ENCODE measurements around the gene OLFML2A. TPM values are rescaled to one million over a fixed set of nuclear protein-coding genes. Genes with fewer than 3 reads are reported as not detected.
A peak's percentile ranks its signal among the peaks of the same experiment; 100 is the strongest.

Gene OLFML2A
- total RNA-seq, 1 experiment from 2014 or later, result 6.7 TPM

DNA sequence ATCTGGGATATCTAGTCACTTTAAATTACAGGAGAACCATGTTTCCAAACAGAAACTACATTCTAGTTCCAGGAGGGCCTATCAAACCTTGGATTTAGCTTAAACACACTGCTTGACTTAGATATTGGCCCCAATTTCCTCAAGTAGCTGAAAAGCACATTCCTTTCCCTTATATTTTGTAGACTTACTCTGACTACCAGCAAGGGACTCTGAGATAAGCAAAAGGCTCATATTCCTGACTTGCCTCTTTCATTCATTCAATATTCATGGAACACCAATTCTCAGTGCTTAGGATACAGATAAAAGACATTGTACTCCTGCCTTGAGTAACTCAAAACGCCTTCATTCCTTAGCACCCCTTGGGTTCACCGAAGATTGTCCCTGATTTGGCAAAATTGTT is 17.6 kb upstream of the OLFML2A start:
- H3K27me3 Mint-ChIP-seq (ENCODE audit: low read depth), result no peaks in the 10 kb centered on the region
- ChIA-PET POLR2A (interaction anchor here (1.4 kb wide), 1 partner anchor 11 kb away, joined by 3 read pairs; no protein-coding TSS in a partner anchor), CTCF (interaction anchor here (0.8 to 3.8 kb wide), 6 partner anchors 13 to 142 kb away, joined by 3 to 12 read pairs (median 5); partner anchors contain the start of gene OLFML2A)
- no peaks in the 10 kb centered on the region for H3K36me3 Mint-ChIP-seq
- peaks cover 95% of the 10 kb centered on the region for H3K4me1 Mint-ChIP-seq
- H3K9me3 Mint-ChIP-seq, result no peaks in the 10 kb centered on the region
- DNase-seq (ENCODE audit: low spot score) (no peak), ATAC-seq (no peak)
- TF ChIP-seq, protein P1, sequence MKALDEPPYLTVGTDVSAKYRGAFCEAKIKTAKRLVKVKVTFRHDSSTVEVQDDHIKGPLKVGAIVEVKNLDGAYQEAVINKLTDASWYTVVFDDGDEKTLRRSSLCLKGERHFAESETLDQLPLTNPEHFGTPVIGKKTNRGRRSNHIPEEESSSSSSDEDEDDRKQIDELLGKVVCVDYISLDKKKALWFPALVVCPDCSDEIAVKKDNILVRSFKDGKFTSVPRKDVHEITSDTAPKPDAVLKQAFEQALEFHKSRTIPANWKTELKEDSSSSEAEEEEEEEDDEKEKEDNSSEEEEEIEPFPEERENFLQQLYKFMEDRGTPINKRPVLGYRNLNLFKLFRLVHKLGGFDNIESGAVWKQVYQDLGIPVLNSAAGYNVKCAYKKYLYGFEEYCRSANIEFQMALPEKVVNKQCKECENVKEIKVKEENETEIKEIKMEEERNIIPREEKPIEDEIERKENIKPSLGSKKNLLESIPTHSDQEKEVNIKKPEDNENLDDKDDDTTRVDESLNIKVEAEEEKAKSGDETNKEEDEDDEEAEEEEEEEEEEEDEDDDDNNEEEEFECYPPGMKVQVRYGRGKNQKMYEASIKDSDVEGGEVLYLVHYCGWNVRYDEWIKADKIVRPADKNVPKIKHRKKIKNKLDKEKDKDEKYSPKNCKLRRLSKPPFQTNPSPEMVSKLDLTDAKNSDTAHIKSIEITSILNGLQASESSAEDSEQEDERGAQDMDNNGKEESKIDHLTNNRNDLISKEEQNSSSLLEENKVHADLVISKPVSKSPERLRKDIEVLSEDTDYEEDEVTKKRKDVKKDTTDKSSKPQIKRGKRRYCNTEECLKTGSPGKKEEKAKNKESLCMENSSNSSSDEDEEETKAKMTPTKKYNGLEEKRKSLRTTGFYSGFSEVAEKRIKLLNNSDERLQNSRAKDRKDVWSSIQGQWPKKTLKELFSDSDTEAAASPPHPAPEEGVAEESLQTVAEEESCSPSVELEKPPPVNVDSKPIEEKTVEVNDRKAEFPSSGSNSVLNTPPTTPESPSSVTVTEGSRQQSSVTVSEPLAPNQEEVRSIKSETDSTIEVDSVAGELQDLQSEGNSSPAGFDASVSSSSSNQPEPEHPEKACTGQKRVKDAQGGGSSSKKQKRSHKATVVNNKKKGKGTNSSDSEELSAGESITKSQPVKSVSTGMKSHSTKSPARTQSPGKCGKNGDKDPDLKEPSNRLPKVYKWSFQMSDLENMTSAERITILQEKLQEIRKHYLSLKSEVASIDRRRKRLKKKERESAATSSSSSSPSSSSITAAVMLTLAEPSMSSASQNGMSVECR (CRISPR knock-in tag; IDR thresholded peaks at IDR 0.05; ENCODE audit: borderline replicate concordance), result no peak
- TF ChIP-seq, protein P2, sequence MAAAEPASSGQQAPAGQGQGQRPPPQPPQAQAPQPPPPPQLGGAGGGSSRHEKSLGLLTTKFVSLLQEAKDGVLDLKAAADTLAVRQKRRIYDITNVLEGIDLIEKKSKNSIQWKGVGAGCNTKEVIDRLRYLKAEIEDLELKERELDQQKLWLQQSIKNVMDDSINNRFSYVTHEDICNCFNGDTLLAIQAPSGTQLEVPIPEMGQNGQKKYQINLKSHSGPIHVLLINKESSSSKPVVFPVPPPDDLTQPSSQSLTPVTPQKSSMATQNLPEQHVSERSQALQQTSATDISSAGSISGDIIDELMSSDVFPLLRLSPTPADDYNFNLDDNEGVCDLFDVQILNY (CRISPR knock-in tag; IDR thresholded peaks at IDR 0.05), result no peak
- no peak for TF ChIP-seq ZNF232 (CRISPR knock-in tag; IDR thresholded peaks at IDR 0.05)
- TF ChIP-seq ZNF317 (CRISPR knock-in tag; IDR thresholded peaks at IDR 0.05; ENCODE audit: borderline replicate concordance, low read depth), result no peak
- H3K4me3 Mint-ChIP-seq, result peak overlapping the region; percentile 65
- peak overlapping the region; percentile 98 for H3K27ac Mint-ChIP-seq

DNA sequence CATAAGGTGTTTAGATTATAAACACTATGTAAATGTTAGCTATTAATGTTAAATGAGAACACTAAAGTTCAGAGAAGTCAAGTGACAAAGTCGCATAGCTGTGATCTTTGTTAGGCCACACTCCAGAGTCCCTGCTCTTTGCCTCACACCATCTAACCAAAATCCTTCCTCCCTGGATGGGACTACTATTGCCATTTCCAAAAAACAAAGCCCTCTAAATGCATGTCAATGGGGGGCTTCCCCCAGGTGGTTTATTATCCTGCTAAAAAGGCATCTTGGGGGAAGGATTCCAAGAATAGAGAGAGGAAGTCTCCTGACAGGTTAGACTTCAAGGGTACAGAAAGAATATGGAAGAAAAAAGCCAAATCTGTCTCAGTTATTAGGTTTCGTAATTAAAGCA is 16.2 kb upstream of the OLFML2A start:
- Mint-ChIP-seq H3K4me1 (peaks cover 97% of the 10 kb centered on the region), H3K4me3 (peak overlapping the region; percentile 57), H3K36me3 (no peaks in the 10 kb centered on the region), H3K27ac (peak overlapping the region; percentile 97), H3K9me3 (no peaks in the 10 kb centered on the region), H3K27me3 (ENCODE audit: low read depth) (no peaks in the 10 kb centered on the region)
- ChIA-PET POLR2A (interaction anchor here (0.7 to 1.2 kb wide), 3 partner anchors 10 to 90 kb away, joined by 3 read pairs; partner anchors contain the start of gene NR6A1), CTCF (interaction anchor here (0.7 to 2.0 kb wide), 7 partner anchors 9 to 281 kb away, joined by 3 to 11 read pairs (median 4); partner anchors contain the start of gene OLFML2A)
- TF ChIP-seq SP1 (CRISPR knock-in tag; conservative IDR thresholded peaks at IDR 0.05) (peak; percentile 48; the same call in 1 of the 2 replicates), ZNF423 (CRISPR knock-in tag; IDR thresholded peaks at IDR 0.05) (peak; percentile 74; the same call in 1 of the 2 replicates)
- TF ChIP-seq, protein P3, sequence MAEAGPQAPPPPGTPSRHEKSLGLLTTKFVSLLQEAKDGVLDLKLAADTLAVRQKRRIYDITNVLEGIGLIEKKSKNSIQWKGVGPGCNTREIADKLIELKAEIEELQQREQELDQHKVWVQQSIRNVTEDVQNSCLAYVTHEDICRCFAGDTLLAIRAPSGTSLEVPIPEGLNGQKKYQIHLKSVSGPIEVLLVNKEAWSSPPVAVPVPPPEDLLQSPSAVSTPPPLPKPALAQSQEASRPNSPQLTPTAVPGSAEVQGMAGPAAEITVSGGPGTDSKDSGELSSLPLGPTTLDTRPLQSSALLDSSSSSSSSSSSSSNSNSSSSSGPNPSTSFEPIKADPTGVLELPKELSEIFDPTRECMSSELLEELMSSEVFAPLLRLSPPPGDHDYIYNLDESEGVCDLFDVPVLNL (CRISPR knock-in tag; IDR thresholded peaks at IDR 0.05; ENCODE audit: borderline replicate concordance, low read depth), result no peak
- TF ChIP-seq, protein P4, sequence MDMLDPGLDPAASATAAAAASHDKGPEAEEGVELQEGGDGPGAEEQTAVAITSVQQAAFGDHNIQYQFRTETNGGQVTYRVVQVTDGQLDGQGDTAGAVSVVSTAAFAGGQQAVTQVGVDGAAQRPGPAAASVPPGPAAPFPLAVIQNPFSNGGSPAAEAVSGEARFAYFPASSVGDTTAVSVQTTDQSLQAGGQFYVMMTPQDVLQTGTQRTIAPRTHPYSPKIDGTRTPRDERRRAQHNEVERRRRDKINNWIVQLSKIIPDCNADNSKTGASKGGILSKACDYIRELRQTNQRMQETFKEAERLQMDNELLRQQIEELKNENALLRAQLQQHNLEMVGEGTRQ (CRISPR knock-in tag; IDR thresholded peaks at IDR 0.05), result 0 out of 2 replicates have a peak, but pooled peaks have one; percentile 9
- DNase-seq (ENCODE audit: low spot score) (peak; percentile 69), ATAC-seq (peak; percentile 81)

DNA sequence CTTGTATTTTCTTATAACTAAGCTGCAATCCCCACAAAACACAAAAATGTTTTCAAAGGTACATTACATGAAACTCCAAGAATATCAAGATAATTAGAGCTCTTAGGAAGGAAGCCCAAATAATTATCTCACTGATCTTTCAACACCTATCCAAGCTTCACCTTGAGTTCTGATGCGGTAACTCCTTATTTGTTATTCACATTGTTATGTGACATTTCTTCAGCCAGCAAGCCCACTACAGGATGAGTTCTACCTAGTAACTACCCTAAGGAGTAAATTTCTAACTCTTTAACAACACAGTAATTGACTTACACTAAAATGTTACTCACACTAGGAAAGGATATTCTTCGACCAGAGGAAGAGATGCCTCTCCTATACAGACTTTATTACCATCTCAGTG is 15.7 kb upstream of the OLFML2A start:
- POLR2A ChIA-PET, result interaction anchor here (0.7 to 1.2 kb wide), 3 partner anchors 10 to 90 kb away, joined by 3 read pairs; partner anchors contain the start of gene NR6A1
- CTCF ChIA-PET, result interaction anchor here (0.7 to 2.0 kb wide), 7 partner anchors 9 to 281 kb away, joined by 3 to 11 read pairs (median 4); partner anchors contain the start of gene OLFML2A
- Mint-ChIP-seq H3K36me3 (no peaks in the 10 kb centered on the region), H3K4me1 (peaks cover 97% of the 10 kb centered on the region), H3K4me3 (peak overlapping the region; percentile 57), H3K27ac (peak overlapping the region; percentile 97), H3K27me3 (ENCODE audit: low read depth) (no peaks in the 10 kb centered on the region), H3K9me3 (no peaks in the 10 kb centered on the region)
- ATAC-seq (peak; percentile 9; the same call in 1 of the 2 replicates), DNase-seq (ENCODE audit: low spot score) (no peak)
- TF ChIP-seq, protein P5, sequence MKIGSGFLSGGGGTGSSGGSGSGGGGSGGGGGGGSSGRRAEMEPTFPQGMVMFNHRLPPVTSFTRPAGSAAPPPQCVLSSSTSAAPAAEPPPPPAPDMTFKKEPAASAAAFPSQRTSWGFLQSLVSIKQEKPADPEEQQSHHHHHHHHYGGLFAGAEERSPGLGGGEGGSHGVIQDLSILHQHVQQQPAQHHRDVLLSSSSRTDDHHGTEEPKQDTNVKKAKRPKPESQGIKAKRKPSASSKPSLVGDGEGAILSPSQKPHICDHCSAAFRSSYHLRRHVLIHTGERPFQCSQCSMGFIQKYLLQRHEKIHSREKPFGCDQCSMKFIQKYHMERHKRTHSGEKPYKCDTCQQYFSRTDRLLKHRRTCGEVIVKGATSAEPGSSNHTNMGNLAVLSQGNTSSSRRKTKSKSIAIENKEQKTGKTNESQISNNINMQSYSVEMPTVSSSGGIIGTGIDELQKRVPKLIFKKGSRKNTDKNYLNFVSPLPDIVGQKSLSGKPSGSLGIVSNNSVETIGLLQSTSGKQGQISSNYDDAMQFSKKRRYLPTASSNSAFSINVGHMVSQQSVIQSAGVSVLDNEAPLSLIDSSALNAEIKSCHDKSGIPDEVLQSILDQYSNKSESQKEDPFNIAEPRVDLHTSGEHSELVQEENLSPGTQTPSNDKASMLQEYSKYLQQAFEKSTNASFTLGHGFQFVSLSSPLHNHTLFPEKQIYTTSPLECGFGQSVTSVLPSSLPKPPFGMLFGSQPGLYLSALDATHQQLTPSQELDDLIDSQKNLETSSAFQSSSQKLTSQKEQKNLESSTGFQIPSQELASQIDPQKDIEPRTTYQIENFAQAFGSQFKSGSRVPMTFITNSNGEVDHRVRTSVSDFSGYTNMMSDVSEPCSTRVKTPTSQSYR (CRISPR knock-in tag; IDR thresholded peaks at IDR 0.05), result no peak
- no peak for TF ChIP-seq ELF4 (CRISPR knock-in tag; IDR thresholded peaks at IDR 0.05; ENCODE audit: low read depth)
- TF ChIP-seq TP53 (CRISPR knock-in tag; IDR thresholded peaks at IDR 0.05), result no peak
- TF ChIP-seq, protein P6, sequence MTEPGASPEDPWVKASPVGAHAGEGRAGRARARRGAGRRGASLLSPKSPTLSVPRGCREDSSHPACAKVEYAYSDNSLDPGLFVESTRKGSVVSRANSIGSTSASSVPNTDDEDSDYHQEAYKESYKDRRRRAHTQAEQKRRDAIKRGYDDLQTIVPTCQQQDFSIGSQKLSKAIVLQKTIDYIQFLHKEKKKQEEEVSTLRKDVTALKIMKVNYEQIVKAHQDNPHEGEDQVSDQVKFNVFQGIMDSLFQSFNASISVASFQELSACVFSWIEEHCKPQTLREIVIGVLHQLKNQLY (CRISPR knock-in tag; IDR thresholded peaks at IDR 0.05), result no peak
- TF ChIP-seq, protein P7, sequence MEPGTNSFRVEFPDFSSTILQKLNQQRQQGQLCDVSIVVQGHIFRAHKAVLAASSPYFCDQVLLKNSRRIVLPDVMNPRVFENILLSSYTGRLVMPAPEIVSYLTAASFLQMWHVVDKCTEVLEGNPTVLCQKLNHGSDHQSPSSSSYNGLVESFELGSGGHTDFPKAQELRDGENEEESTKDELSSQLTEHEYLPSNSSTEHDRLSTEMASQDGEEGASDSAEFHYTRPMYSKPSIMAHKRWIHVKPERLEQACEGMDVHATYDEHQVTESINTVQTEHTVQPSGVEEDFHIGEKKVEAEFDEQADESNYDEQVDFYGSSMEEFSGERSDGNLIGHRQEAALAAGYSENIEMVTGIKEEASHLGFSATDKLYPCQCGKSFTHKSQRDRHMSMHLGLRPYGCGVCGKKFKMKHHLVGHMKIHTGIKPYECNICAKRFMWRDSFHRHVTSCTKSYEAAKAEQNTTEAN (CRISPR knock-in tag; IDR thresholded peaks at IDR 0.05), result no peak
- no peak for TF ChIP-seq NFYB (CRISPR knock-in tag; conservative IDR thresholded peaks at IDR 0.05; ENCODE audit: low read depth)
- TF ChIP-seq ZBTB21 (CRISPR knock-in tag; IDR thresholded peaks at IDR 0.05; ENCODE audit: borderline replicate concordance), result no peak
- no peak for TF ChIP-seq ZNF423 (CRISPR knock-in tag; IDR thresholded peaks at IDR 0.05)
- no peak for TF ChIP-seq NR3C1 (CRISPR knock-in tag; conservative IDR thresholded peaks at IDR 0.05; ENCODE audit: low read depth)
- TF ChIP-seq, protein P8, sequence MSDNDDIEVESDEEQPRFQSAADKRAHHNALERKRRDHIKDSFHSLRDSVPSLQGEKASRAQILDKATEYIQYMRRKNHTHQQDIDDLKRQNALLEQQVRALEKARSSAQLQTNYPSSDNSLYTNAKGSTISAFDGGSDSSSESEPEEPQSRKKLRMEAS (CRISPR knock-in tag; IDR thresholded peaks at IDR 0.05), result no peak
- no peak for TF ChIP-seq CREM (CRISPR knock-in tag; IDR thresholded peaks at IDR 0.05)

All from WTC11 (cell line).